HG03175 (cell line): ENCODE measurements around the gene CALY.

ENCODE experiments used
- ATAC-seq: cut with Tn5 transposase; IDR thresholded peaks from one replicate; pipeline ENCODE4 v1.9.1; 2021; ENCODE audit warnings: mild to moderate bottlenecking, moderate library complexity; ENCODE audit not compliant: unreplicated experiment

The CALY gene

GRCh38 chr10:133366751-133367150, 30.1 kb upstream of the CALY start:
- no peak for ATAC-seq

- no peak for ATAC-seq
Observed at GRCh38 chr10:133366130-133366478, 29.4 kb upstream of the CALY start.

GRCh38 chr10:133365461-133366129, 28.9 kb upstream of the CALY start:
- ATAC-seq: no peak

DNA sequence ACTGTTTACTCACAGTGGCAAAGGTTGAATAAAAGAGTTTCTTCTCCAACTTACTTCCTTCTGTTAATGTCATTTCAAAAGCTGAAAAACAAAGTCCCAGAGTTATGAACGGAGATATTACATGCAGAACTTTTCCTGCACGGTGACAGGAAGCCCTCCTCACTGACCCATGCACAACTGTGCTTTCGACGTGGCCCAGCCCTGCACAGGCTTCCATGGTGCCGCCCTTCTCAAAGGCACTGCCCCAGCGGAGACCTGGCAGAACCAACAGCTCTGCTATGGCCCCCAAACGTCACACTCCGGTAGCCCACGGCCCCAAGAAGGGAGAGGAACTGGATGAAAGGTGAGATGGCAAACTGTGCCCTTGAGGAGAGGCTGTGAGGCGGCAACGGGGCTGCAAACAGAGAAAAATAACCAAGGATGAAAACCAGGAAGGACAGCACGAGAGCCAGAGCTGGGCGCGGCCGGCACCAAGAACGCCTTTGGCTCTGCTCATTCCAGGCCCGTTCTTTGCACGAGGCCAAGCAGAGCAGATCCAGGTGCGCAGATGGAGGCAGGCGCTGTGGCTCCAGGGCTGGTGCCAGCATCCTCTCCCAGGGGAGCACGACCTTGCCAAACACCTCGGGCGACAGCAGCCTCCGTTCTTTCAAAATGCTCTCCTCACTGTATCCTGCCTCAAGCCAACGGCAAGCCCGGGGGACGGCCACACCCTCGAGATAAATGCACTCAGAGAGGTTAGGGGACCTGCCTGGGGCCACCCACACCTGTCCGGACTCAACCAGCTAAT, 28.1 kb upstream of the CALY start:
- no peak for ATAC-seq

DNA sequence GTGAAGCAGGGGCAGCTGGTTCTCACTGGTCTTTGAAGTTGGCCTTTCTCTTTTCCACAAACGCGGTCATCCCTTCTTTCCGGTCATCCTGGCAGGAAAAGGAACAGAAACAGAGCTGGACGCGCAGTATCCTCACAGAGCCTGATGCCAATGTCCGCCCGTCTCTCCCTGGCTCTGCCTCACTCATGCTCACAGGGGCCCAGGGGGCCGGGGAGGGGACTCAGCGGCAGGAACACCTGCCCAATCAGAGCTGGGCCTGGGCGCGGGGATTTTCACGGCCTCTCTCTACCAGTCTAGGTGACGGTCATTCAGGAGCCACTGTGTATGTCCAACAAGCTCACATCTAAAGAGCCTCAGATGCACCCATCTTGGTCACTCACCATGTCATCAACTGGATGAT, 26.1 kb upstream of the CALY start:
- ATAC-seq: no peak

GRCh38 chr10:133361773-133362441, 25.2 kb upstream of the CALY start:
- no peak for ATAC-seq

GRCh38 chr10:133361227-133361626, 24.5 kb upstream of the CALY start:
- no peak for ATAC-seq

DNA sequence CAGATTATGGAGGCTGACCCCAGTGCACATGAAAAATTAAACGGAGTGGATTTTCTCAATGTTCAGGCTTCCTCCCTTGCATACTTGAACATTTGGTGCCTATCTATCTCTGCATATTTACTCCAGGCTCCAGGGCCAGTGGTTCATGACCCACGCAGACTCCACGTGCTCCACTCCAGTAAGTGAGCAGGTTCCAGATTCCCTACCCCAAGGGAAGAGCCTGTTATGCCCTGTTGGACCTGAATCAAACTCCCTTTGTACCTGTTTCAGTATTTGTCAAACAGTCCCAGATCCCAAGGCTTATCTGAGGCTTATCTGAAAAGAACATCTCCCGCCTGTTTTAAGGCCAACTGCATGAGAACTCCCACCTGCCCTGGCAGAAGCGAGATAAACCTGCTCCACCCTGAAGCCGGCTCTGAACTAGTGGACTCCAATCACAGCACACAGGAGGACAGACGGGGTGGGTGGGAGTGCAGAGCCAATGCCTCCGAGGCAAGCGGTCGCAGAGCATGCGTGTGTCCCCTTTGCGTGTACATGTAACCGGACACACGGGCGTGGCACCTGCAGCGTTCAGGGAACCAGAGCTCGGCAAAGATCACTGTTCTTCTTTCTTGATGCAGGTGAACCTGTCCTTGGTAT, 23.4 kb upstream of the CALY start:
- ATAC-seq: no peak

- ATAC-seq: no peak
Observed at GRCh38 chr10:133359554-133359971, 22.9 kb upstream of the CALY start.

- ATAC-seq: no peak
Observed at GRCh38 chr10:133358925-133359310, 22.2 kb upstream of the CALY start.

GRCh38 chr10:133358162-133358924, 21.6 kb upstream of the CALY start:
- ATAC-seq: no peak

GRCh38 chr10:133357285-133358161, 20.8 kb upstream of the CALY start, which contains the start of gene FUOM:
Gene FUOM (minus strand): TSS chr10:133358019. CDS start chr10:133358007, 12 bp downstream.
- ATAC-seq: peak; percentile 64

DNA sequence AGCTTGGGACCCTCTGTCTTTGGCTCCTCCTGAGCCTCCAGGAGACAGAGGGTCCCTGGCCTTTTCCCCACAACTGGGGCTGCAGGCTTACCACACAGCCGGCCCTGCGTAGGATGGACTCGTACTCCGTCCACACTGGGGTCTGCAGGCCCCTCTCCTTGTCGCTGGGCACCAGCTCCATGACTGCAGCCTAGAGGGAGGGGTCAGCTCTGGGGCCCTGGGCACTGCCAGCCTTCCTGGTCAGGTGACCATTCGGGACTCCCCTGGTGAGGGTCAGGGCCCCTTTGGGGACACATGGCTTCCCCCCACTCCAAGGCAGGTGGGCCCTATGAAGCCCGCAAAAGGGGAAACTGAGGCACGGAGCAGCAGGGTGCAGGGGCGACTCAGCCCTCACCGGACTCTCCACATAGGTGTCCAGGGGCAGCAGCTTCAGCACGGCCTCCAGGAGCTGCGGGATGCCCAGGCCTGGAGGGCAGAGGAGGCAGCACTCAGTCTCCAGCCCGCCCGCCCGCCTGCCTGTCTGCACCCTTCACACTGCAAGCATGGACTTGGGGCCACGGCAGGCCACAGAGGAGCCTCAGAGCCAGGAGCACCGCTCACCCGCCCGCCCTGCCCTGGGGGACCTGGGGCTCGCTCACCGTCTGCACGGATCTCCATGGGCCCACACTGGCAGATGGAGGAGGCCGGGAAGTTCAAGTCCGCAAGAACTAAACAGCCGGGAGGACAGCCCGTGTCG, 20.0 kb upstream of the CALY start:
- ATAC-seq: no peak

GRCh38 chr10:133355991-133356390, 19.3 kb upstream of the CALY start:
- no peak for ATAC-seq

GRCh38 chr10:133355266-133355665, 18.6 kb upstream of the CALY start:
- no peak for ATAC-seq

DNA sequence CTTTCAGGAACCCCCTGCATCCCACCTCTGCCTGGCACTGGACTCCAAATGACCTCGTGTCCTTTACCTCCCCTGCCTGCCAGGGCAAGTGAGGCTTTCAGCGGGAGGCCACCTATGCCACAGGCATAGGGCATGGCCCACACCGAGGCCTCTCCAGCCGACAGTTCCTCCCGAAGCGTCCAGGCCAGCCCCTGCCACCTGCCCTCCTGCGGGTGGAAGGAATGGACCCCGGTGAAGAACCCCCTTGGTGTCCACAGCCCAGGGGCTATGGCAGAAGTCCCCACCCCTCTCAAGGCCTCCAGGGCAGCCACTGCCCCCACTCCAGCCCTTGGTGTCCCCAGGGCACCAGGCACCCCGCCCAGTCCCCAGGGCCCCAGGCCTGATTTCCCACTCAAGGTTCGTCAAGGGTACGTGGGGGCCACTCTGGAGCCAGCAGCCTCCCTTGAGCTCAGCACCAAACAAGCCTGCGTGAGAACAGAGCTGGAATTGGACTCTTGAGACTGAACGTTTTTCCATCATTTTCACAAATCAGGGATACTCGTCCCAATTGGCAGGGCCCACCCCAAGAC, 18.1 kb upstream of the CALY start:
- ATAC-seq: no peak

GRCh38 chr10:133353988-133354605, 17.4 kb upstream of the CALY start:
- no peak for ATAC-seq

- ATAC-seq: no peak
Observed at GRCh38 chr10:133353202-133353959, 16.7 kb upstream of the CALY start.
